GM12878 (cell line): Measurements from ENCODE around the gene TULP4. TPM values are rescaled to one million over a fixed set of nuclear protein-coding genes. Genes with fewer than 3 reads are reported as not detected.

Experiments used
- ATF3 ChIP-seq: IDR thresholded peaks from 2 replicates; pipeline ENCODE4 v1.6.1; 2011; ENCODE audit warnings: low read depth, mild to moderate bottlenecking, low read length, moderate library complexity, borderline replicate concordance; ENCODE audit errors: extremely low read depth
- CUX1 ChIP-seq: IDR thresholded peaks from 2 replicates; pipeline ENCODE4 v1.6.1; 2012; ENCODE audit warnings: improper control_type of control experiment, low read depth, low read length; ENCODE audit not compliant: insufficient replicate concordance
- HDAC2 ChIP-seq: fragments of 200-600 bp; sonication (generic); IDR thresholded peaks from 2 replicates; pipeline ENCODE4 v1.6.1; 2017
- IKZF2 ChIP-seq, 2 experiments: fragments of 450-650 bp; IDR thresholded peaks; 2 replicates each; pipeline ENCODE4 v1.6.1; 2017; ENCODE audit warnings: mild to moderate bottlenecking in 2 of 2, moderate library complexity in 2 of 2
- IRF4 ChIP-seq: IDR thresholded peaks from 2 replicates; pipeline ENCODE4 v1.6.1; 2011; ENCODE audit warnings: low read depth, low read length
- KDM1A ChIP-seq: fragments of 200-600 bp; sonication (generic); IDR thresholded peaks from 2 replicates; pipeline ENCODE4 v1.6.1; 2016; ENCODE audit warnings: borderline replicate concordance
- NFYB ChIP-seq: IDR thresholded peaks from 2 replicates; pipeline ENCODE4 v1.6.1; 2011; ENCODE audit warnings: low read depth, mild to moderate bottlenecking, low read length, improper control_type of control experiment, moderate library complexity; ENCODE audit not compliant: insufficient read depth
- PAX8 ChIP-seq: fragments of 450-650 bp; IDR thresholded peaks from 2 replicates; pipeline ENCODE4 v1.6.1; 2017; ENCODE audit warnings: mild to moderate bottlenecking, moderate library complexity
- RCOR1 ChIP-seq: conservative IDR thresholded peaks from 2 replicates; pipeline ENCODE4 v1.6.1; 2012; ENCODE audit warnings: low read depth, low read length, improper control_type of control experiment
- TCF7 ChIP-seq: IDR thresholded peaks from 2 replicates; pipeline ENCODE4 v1.6.1; 2014; ENCODE audit warnings: antibody characterized with exemption, borderline replicate concordance
- YBX1 ChIP-seq: fragments of 450-650 bp; IDR thresholded peaks from 2 replicates; pipeline ENCODE4 v1.6.1; 2016; ENCODE audit warnings: antibody characterized with exemption
- ZBTB40 ChIP-seq: fragments of 450-650 bp; IDR thresholded peaks from 2 replicates; pipeline ENCODE4 v1.6.1; 2016; ENCODE audit warnings: mild to moderate bottlenecking, moderate library complexity, borderline replicate concordance
- ZNF207 ChIP-seq: fragments of 450-650 bp; IDR thresholded peaks from 2 replicates; pipeline ENCODE4 v1.6.1; 2014; ENCODE audit warnings: antibody characterized with exemption, mild to moderate bottlenecking, borderline replicate concordance
- ZNF274 ChIP-seq: IDR thresholded peaks from one replicate; pipeline ENCODE4 v1.8.0; 2011; ENCODE audit not compliant: insufficient read length, insufficient read depth
- ZSCAN29 ChIP-seq: fragments of 450-650 bp; IDR thresholded peaks from 2 replicates; pipeline ENCODE4 v1.6.1; 2017; ENCODE audit warnings: mild to moderate bottlenecking, moderate library complexity
- polyA plus RNA-seq, 11 experiments: library from polyadenylated mRNA; depleted of rRNA in 4 of 11; unstranded in 6 of 11; stranded (reverse) in 5 of 11; fragments of >200 nt; fragmentation: Nextera tagmentation in 4 of 11; fragmentation: Illumina TruSeq in 1 of 11; extraction: Ambion mirVana in 4 of 11; extraction: Trizol in 1 of 11; gene quantifications; 1 replicate in 1 of 11; 2 replicates in 10 of 11; pipeline versions ENCODE4 v1.2.1 to v1.2.3, GENCODE V29; 2011 to 2016; ENCODE audit warnings: inconsistent platforms in 2 of 11, missing spikeins in 2 of 11, low read depth in 1 of 11
- total RNA-seq, 4 experiments: library from RNA; depleted of rRNA in 3 of 4; stranded (reverse); fragments of >200 nt in 3 of 4; fragmentation: Illumina TruSeq in 1 of 4; extraction: Trizol in 1 of 4; gene quantifications; 2 replicates each; pipeline versions ENCODE4 v1.2.1 to v1.2.3, GENCODE V29; 2013 to 2021
- TF ChIP-seq, protein P1 (sequence below): fragments of 450-650 bp; IDR thresholded peaks from 2 replicates; pipeline ENCODE4 v1.6.1; 2016; ENCODE audit warnings: mild to moderate bottlenecking
- TF ChIP-seq, protein P2 (sequence below): fragments of 150-350 bp; IDR thresholded peaks from 2 replicates; pipeline ENCODE4 v1.6.1; 2014; ENCODE audit warnings: mild to moderate bottlenecking, low read depth, low read length

Gene TULP4
- total and polyA plus RNA-seq, 10 of the 15 experiments (the other 5 are each of a cell fraction or from before 2014, with no cell fraction given), result 0.73 to 31.8 (median 14.0) TPM

DNA sequence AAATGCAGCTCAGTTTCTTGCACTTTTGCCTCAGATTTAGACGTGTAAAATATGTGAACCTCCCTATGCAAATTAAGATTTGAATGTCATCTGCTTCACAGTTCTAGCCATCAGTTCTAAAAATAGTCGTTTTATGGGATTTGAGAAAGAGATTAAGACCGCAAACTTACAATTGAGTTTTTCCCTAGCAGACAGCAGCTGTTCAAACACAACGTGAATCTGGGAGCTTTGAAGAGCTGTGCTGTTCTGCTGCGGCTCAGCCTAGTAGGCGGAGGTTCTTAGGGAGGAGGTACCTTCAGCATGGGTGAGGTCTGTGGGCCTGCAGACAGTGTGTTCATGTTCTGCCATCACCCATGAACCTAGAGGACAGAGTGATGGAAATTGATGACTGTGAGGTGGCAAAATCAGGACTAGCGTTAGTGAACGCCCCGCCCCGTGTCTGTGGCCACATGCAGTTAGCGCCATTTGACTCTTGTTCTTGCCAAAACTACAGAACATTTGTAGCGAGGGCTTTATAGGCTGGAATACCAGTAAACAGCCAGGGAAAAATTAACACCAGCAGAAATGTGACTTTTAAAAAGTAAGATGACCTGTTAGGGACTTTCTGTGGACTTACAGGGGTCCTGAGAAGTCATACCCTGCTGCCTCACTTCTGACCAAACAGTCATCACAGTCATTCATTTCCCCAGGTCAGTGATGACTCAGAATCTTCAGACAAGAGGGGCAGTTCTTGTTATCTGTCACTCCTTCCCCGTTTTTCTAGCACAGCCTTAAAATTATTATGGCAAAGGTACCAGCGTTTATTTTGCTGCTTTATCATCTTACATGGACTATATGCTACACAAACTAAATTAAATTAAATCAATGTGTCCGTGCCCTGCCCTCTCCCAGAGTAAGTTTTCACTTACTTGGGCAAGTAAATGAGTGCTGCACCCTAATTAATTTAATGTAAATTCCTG, 163.4 kb downstream of the TULP4 start (continued):
- TF ChIP-seq ZBTB40, result no peak
- TF ChIP-seq KDM1A, result no peak
- TF ChIP-seq ATF3, result no peak
- TF ChIP-seq CUX1, result peak; percentile 52
- TF ChIP-seq NFYB, result no peak
- peak; percentile 98 for TF ChIP-seq TCF7
- TF ChIP-seq, protein P1, sequence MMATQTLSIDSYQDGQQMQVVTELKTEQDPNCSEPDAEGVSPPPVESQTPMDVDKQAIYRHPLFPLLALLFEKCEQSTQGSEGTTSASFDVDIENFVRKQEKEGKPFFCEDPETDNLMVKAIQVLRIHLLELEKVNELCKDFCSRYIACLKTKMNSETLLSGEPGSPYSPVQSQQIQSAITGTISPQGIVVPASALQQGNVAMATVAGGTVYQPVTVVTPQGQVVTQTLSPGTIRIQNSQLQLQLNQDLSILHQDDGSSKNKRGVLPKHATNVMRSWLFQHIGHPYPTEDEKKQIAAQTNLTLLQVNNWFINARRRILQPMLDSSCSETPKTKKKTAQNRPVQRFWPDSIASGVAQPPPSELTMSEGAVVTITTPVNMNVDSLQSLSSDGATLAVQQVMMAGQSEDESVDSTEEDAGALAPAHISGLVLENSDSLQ, result peak; percentile 85
- no peak for TF ChIP-seq YBX1
- peak; percentile 82 to 85 for TF ChIP-seq IKZF2 (IDR thresholded peaks at IDR 0.05)
- peak; percentile 95 for TF ChIP-seq IRF4
- no peak for TF ChIP-seq HDAC2
- TF ChIP-seq ZNF207, result no peak
- no peak for TF ChIP-seq ZSCAN29
- TF ChIP-seq ZNF274, result no peak
- no peak; the same call in 1 of the 2 replicates for TF ChIP-seq RCOR1
- TF ChIP-seq, protein P2, sequence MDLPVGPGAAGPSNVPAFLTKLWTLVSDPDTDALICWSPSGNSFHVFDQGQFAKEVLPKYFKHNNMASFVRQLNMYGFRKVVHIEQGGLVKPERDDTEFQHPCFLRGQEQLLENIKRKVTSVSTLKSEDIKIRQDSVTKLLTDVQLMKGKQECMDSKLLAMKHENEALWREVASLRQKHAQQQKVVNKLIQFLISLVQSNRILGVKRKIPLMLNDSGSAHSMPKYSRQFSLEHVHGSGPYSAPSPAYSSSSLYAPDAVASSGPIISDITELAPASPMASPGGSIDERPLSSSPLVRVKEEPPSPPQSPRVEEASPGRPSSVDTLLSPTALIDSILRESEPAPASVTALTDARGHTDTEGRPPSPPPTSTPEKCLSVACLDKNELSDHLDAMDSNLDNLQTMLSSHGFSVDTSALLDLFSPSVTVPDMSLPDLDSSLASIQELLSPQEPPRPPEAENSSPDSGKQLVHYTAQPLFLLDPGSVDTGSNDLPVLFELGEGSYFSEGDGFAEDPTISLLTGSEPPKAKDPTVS, result no peak
- TF ChIP-seq PAX8, result no peak
